Thyroid gland (tissue), 4 donors: ENCODE results near the gene EVA1C. TPM values are rescaled to one million over a fixed set of nuclear protein-coding genes. Genes with fewer than 3 reads are reported as not detected.
"Not testable (repeated sequence)": the region's sequence is repeated elsewhere in the genome, so short reads cannot be mapped to it uniquely, and the experiment has no call there.

Experiments
- DNase-seq, 2 donors: peaks; one replicate each; pipeline ENCODE4 v3.0.0-alpha.2; 2019
- H3K27ac ChIP-seq, 3 donors: fragments of 200-600 bp; sonication (generic); 1 replicate in 2 of 3; 2 replicates in 1 of 3; pipeline ENCODE4 v1.5.1; 2016 to 2019; ENCODE audit warnings: mild to moderate bottlenecking in 1 of 3, moderate library complexity in 1 of 3
- H3K27me3 ChIP-seq: fragments of 200-600 bp; sonication (generic); one replicate; pipeline ENCODE4 v1.5.1; 2019
- H3K36me3 ChIP-seq, 2 donors: fragments of 200-600 bp; sonication (generic); one replicate each; pipeline ENCODE4 v1.5.1; 2016 to 2019
- H3K4me1 ChIP-seq, 2 donors: fragments of 200-600 bp; sonication (generic); one replicate each; pipeline ENCODE4 v1.5.1; 2017 to 2019
- H3K4me3 ChIP-seq, 3 donors: fragments of 200-600 bp; sonication (generic); replicated peaks in 1 of 3; 1 replicate in 2 of 3; 2 replicates in 1 of 3; pipeline ENCODE4 v1.5.1; 2016; ENCODE audit warnings: mild to moderate bottlenecking in 1 of 3
- H3K9me3 ChIP-seq: fragments of 200-600 bp; sonication (generic); one replicate; pipeline ENCODE4 v1.5.1; 2017
- POLR2A ChIP-seq, 2 donors: fragments of 450-650 bp; IDR thresholded peaks; one replicate each; pipeline ENCODE4 v1.6.1; 2017; ENCODE audit warnings: antibody characterized with exemption in 2 of 2, mild to moderate bottlenecking in 2 of 2, moderate library complexity in 1 of 2
- WGBS, 2 donors: methylation state at CpG; one replicate each; pipeline ENCODE4 v1.1.5; 2017; 5-methylcytosine and 5-hydroxymethylcytosine counted together
- intact Hi-C: fragments of 100-400 bp; cut with DNase I; formaldehyde crosslinking; loops from one replicate; pipeline ENCODE4 v1.15.1; 2023
- total RNA-seq, 4 donors: library from RNA; depleted of rRNA; stranded (reverse); fragments of >200 nt; gene quantifications; one replicate each; pipeline ENCODE4 v1.2.3, GENCODE V29; 2016
- TF ChIP-seq, protein P1 (sequence below), 6 experiments: fragments of 200-600 bp in 3 of 6; fragments of 450-650 bp in 3 of 6; sonication (generic) in 3 of 6; IDR thresholded peaks; one replicate each; pipeline ENCODE4 v1.5.1; 2016 to 2019; ENCODE audit warnings: antibody characterized with exemption in 6 of 6, mild to moderate bottlenecking in 2 of 6, inconsistent platforms in 1 of 6, moderate library complexity in 1 of 6

EVA1C gene
- total RNA-seq, 4 donors from 2014 or later: 25.4 to 44.6 (median 35.2) TPM

DNA sequence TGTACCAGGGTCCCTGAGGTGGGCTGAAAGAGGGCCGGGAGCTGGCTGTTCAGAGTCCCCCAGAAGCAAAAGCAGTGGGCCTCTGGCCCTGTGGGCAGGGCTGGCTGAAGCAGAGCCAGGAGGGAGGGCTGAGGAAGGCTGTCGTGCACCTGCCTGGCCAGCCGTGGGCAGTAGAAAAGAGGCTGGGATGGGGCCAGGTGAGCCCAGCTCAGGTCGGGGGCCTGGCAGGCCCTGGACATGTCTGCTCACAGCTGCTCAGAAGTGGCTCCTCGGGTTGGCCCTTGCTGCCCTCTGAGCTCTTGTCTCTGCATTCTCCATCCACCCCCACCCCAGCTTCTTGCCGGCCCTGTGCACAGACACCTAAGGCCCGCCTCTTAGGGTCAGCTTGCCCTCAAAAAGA is 112.8 kb downstream of the EVA1C start:
- intact Hi-C loops: no loop called here
- Histone ChIP-seq H3K27ac (no peak overlapping the region), H3K36me3 (no peaks in the 10 kb centered on the region), H3K27me3 (no peaks in the 10 kb centered on the region), H3K9me3 (no peaks in the 10 kb centered on the region), H3K4me1 (peaks cover 0 to 21% of the 10 kb centered on the region in 2 donors), H3K4me3 (no peak overlapping the region)
- 58 to 74% methylated on average over 1 to 7 of the region's 7 CpGs for WGBS, 2 donors
- TF ChIP-seq POLR2A (IDR thresholded peaks at IDR 0.05): no peak
- TF ChIP-seq, protein P1, sequence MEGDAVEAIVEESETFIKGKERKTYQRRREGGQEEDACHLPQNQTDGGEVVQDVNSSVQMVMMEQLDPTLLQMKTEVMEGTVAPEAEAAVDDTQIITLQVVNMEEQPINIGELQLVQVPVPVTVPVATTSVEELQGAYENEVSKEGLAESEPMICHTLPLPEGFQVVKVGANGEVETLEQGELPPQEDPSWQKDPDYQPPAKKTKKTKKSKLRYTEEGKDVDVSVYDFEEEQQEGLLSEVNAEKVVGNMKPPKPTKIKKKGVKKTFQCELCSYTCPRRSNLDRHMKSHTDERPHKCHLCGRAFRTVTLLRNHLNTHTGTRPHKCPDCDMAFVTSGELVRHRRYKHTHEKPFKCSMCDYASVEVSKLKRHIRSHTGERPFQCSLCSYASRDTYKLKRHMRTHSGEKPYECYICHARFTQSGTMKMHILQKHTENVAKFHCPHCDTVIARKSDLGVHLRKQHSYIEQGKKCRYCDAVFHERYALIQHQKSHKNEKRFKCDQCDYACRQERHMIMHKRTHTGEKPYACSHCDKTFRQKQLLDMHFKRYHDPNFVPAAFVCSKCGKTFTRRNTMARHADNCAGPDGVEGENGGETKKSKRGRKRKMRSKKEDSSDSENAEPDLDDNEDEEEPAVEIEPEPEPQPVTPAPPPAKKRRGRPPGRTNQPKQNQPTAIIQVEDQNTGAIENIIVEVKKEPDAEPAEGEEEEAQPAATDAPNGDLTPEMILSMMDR (IDR thresholded peaks at IDR 0.05): no peak
- DNase-seq: peak in 1 of 2 donors; percentile 36

DNA sequence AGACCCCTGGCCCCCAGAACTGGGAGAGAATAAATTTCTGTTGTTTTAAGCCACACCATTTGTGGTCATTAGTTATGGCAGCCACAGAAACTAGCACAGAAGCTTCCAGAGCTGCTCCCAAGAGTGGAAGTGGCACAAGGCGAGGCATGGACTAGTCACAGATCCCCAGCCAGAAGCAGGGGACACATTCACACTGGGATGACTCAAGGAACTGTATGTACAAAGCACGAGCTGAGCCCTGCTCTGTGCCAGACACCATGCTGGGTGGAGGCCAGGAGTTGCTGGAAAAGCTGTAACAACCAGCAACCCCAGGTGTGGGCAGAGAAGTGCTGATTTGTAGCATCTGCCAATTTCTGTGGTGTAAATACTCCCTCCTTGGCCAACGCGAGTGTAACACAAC is 117.2 kb downstream of the EVA1C start:
- DNase-seq: no peak
- 79 to 92% methylated on average over 3 to 4 of the region's 4 CpGs for WGBS, 2 donors
- peaks cover 6 to 23% of the 10 kb centered on the region in 2 donors for H3K4me1 ChIP-seq
- no peak overlapping the region for H3K4me3 ChIP-seq
- no peak overlapping the region for H3K27ac ChIP-seq
- no peaks in the 10 kb centered on the region for H3K36me3 ChIP-seq
- no peak for TF ChIP-seq POLR2A (IDR thresholded peaks at IDR 0.05)
- TF ChIP-seq, protein P1 (IDR thresholded peaks at IDR 0.05): no peak
- intact Hi-C loops: no loop called here
- no peaks in the 10 kb centered on the region for H3K9me3 ChIP-seq
- H3K27me3 ChIP-seq: no peaks in the 10 kb centered on the region

DNA sequence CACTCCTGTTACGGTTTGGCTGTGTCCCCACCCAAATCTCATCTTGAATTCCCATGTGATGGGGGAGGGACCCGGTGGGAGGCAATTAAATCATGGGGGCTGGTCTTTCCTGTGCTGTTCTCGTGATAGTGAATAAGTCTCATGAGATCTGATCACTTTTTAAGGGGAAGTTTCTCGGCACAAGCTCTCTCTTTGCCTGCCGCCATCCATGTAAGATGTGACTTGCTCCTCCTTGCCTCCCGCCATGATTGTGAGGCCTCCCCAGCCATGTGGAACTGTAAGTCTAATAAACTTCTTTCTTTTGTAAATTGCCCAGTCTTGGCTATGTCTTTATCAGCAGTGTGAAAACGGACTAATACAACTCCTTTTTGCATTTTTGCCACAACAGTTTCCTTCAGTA is 118.3 kb downstream of the EVA1C start:
- H3K4me3 ChIP-seq, H3K27ac ChIP-seq, H3K27me3 ChIP-seq, H3K36me3 ChIP-seq, H3K9me3 ChIP-seq, intact Hi-C loops, DNase-seq: not testable (repeated sequence)
- WGBS, 2 donors: 94% methylated on average over 7 of the region's 7 CpGs
- peaks cover 6 to 19% of the 10 kb centered on the region in 2 donors for H3K4me1 ChIP-seq

DNA sequence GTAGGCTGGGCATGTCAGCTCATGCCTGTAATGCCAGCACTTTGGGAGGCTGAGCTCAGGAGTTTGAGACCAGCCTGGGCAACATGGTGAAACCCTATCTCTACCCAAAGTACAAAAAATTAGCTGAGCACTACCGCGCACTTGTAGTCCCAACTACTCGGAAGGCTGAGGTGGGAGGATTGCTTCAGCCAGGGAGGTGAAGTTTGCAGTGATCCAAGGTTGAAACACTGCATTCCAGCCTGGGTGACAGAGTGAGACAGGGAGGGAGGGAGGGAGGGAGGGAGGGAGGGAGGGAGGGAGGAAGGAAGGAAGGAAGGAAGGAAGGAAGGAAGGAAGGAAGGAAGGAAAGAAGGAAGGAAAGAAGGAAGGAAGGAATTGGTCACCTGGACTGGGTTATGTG is 119.1 kb downstream of the EVA1C start:
- H3K9me3 ChIP-seq, H3K27me3 ChIP-seq, H3K36me3 ChIP-seq, H3K4me3 ChIP-seq, intact Hi-C loops: not testable (repeated sequence)
- DNase-seq: peak in 1 of 2 donors; percentile 6
- H3K27ac ChIP-seq: peak overlapping the region in 1 of 3 donors; percentile 34
- whole genome bisulfite sequencing, 2 donors: 76 to 81% methylated on average over 3 of the region's 3 CpGs
- peaks cover 6 to 19% of the 10 kb centered on the region in 2 donors for H3K4me1 ChIP-seq

DNA sequence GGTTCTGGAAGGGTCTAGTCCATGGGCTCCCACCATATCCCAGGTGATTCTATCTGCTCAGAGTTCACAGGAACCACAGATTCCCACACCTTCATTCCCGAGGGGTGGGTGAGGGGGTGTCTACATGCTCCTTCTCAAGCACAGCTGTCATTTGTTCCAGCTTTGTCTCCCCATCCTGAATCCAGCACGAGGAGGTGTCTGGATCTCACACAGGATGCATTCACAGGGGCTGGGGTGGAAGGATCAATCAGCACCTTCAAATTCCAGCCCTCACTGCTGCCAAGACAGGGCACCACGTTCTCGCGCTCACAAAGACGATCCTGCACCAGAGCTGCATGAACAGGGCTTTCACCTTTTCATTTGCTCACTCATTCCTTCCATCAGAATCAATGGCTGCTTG is 120.1 kb downstream of the EVA1C start:
- no peaks in the 10 kb centered on the region for H3K36me3 ChIP-seq
- WGBS, 2 donors: 67% methylated on average over 6 of the region's 6 CpGs; no CpG with 5 or more reads in 1 of the 2 donors
- H3K9me3 ChIP-seq: no peaks in the 10 kb centered on the region
- no peak overlapping the region for H3K4me3 ChIP-seq
- peak overlapping the region in 2 of 3 donors; percentile 12 to 34 for H3K27ac ChIP-seq
- intact Hi-C loops: no loop called here
- no peak for TF ChIP-seq POLR2A (IDR thresholded peaks at IDR 0.05)
- TF ChIP-seq, protein P1 (IDR thresholded peaks at IDR 0.05): no peak
- DNase-seq: no peak
- peaks cover 6 to 25% of the 10 kb centered on the region in 2 donors for H3K4me1 ChIP-seq
- no peaks in the 10 kb centered on the region for H3K27me3 ChIP-seq

DNA sequence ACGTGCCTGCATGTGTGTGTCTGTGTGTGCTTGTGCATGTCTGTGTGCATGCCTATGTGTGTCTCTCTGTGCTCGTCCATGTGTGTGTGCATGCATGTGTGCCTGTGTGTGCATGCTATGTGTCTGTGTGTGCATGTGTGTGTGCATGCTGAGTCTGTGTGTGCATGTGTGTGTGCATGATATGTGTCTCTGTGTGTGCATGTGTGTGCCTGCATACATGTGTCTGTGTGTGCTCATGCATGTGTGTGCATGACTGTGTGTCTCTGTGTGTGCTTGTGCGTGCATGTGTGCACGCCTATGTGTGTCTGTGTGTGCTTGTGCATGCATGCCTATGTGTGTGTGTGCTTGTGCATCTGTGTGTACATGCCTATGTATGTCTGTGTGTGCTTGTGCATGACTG is 120.5 kb downstream of the EVA1C start:
- Histone ChIP-seq H3K9me3 (no peaks in the 10 kb centered on the region), H3K4me3 (no peak overlapping the region), H3K27me3 (no peaks in the 10 kb centered on the region), H3K36me3 (no peaks in the 10 kb centered on the region), H3K4me1 (peaks cover 6 to 26% of the 10 kb centered on the region in 2 donors), H3K27ac (no peak overlapping the region)
- DNase-seq: no peak
- intact Hi-C loops: no loop called here
- no peak for TF ChIP-seq POLR2A (IDR thresholded peaks at IDR 0.05)
- TF ChIP-seq, protein P1 (IDR thresholded peaks at IDR 0.05): no peak
- WGBS, 2 donors: 73 to 81% methylated on average over 4 of the region's 4 CpGs
